K562 (cell line): Measurements from ENCODE around the gene CRTC3. TPM values are rescaled to one million over a fixed set of nuclear protein-coding genes. Genes with fewer than 3 reads are reported as not detected.

Source experiments
- ARID4B ChIP-seq: sonication (generic); formaldehyde crosslinking; IDR thresholded peaks from 2 replicates; pipeline ENCODE4 v1.8.0; 2022; ENCODE audit warnings: mild to moderate bottlenecking, missing genetic modification reagents
- CHD1 ChIP-seq: fragments of 200-600 bp; sonication (generic); IDR thresholded peaks from one replicate; pipeline ENCODE4 v1.6.1; 2012; ENCODE audit warnings: mild to moderate bottlenecking, moderate library complexity, low read length, inconsistent platforms
- FOXP1 ChIP-seq: sonication (generic); formaldehyde crosslinking; IDR thresholded peaks from 2 replicates; pipeline ENCODE4 v1.8.0; 2022; ENCODE audit warnings: mild to moderate bottlenecking, missing genetic modification reagents
- LEF1 ChIP-seq: fragments of 450-650 bp; IDR thresholded peaks from 2 replicates; pipeline ENCODE4 v1.6.1; 2016; ENCODE audit warnings: mild to moderate bottlenecking
- MBD2 ChIP-seq: sonication (generic); IDR thresholded peaks from 2 replicates; pipeline ENCODE4 v1.6.1; 2016; ENCODE audit warnings: low read depth, borderline replicate concordance
- RBBP5 ChIP-seq: fragments of 200-600 bp; sonication (generic); IDR thresholded peaks from 2 replicates; pipeline ENCODE4 v1.6.1; 2012; ENCODE audit warnings: borderline replicate concordance, mild to moderate bottlenecking, low read length, control low read depth, inconsistent platforms; ENCODE audit not compliant: insufficient read depth, poor library complexity, severe bottlenecking
- THRB ChIP-seq: fragments of 450-650 bp; formaldehyde crosslinking; conservative IDR thresholded peaks from 2 replicates; pipeline ENCODE4 v1.4.0; 2022; ENCODE audit warnings: mild to moderate bottlenecking, missing genetic modification characterization
- UBTF ChIP-seq, 2 experiments: IDR thresholded peaks; 2 replicates each; pipeline ENCODE4 v1.6.1; 2012; ENCODE audit warnings: improper control_type of control experiment in 2 of 2, low read depth in 2 of 2, low read length in 2 of 2, borderline replicate concordance in 1 of 2
- ZNF609 ChIP-seq: sonication (generic); formaldehyde crosslinking; IDR thresholded peaks from 2 replicates; pipeline ENCODE4 v1.8.1; 2023; ENCODE audit warnings: missing genetic modification reagents, mild to moderate bottlenecking, borderline replicate concordance
- ZNF780A ChIP-seq: fragments of 250-450 bp; sonication (Bioruptor Pico); IDR thresholded peaks from 2 replicates; pipeline ENCODE4 v1.5.0; 2021; ENCODE audit warnings: mild to moderate bottlenecking
- polyA plus RNA-seq, 8 experiments: library from polyadenylated mRNA; depleted of rRNA in 4 of 8; stranded (reverse) in 5 of 8; unstranded in 3 of 8; fragments of >200 nt; fragmentation: Nextera tagmentation in 2 of 8; fragmentation: Illumina TruSeq in 1 of 8; extraction: Ambion mirVana in 2 of 8; extraction: Trizol in 1 of 8; gene quantifications; 2 replicates each; pipeline versions ENCODE4 v1.2.1 to v1.2.3, GENCODE V29; 2011 to 2014; ENCODE audit warnings: inconsistent platforms in 1 of 8, missing spikeins in 1 of 8
- total RNA-seq, 7 experiments: library from RNA; depleted of rRNA in 6 of 7; stranded (reverse); fragments of >200 nt in 6 of 7; fragmentation: Illumina TruSeq in 2 of 7; extraction: Trizol in 2 of 7; gene quantifications; 2 replicates each; pipeline versions ENCODE4 v1.2.1 to v1.2.3, GENCODE V29; 2011 to 2021; ENCODE audit warnings: low replicate concordance in 1 of 7

The CRTC3 gene
- total and polyA plus RNA-seq, 9 of the 15 experiments (the other 6 are each of a cell fraction or from before 2014, with no cell fraction given) = 1.2 to 19.0 (median 11.6) TPM

- TF ChIP-seq UBTF (IDR thresholded peaks at IDR 0.05; ENCODE audit: borderline replicate concordance in 1 of 2, low read depth in 2 of 2, low read length in 2 of 2) (no peak), ARID4B (CRISPR knock-in tag) (no peak), ZNF780A (CRISPR knock-in tag) (peak; percentile 96), CHD1 (no peak), FOXP1 (no peak), RBBP5 (peak; percentile 33), LEF1 (peak; percentile 59), MBD2 (peak; percentile 70), ZNF609 (CRISPR knock-in tag) (no peak), THRB (CRISPR knock-in tag) (peak; percentile 100)
Observed at GRCh38 chr15:90648137-90649070, 118.7 kb downstream of the CRTC3 start (continued).
